Keratinocyte (primary cell): Measurements from ENCODE around the gene FBXO46. TPM values are rescaled to one million over a fixed set of nuclear protein-coding genes. Genes with fewer than 3 reads are reported as not detected.

Experiments used
- DNase-seq: peaks from one replicate; pipeline ENCODE4 v3.0.0-alpha.2; 2011; ENCODE audit warnings: low read depth, missing footprints, low spot score
- FAIRE-seq: peaks from 2 replicates; lab custom pipeline; 2011; peaks lifted over from hg19 to GRCh38; lab: Jason Lieb, UNC
- H2AFZ ChIP-seq: 2 replicates; pipeline ENCODE4 v1.6.0; 2012; ENCODE audit warnings: low read length, control low read depth, inconsistent platforms; ENCODE audit not compliant: control insufficient read depth
- H3K27ac ChIP-seq: 2 replicates; pipeline ENCODE4 v1.5.1; 2011; ENCODE audit warnings: low read length; ENCODE audit not compliant: control insufficient read depth, insufficient read depth
- H3K27me3 ChIP-seq: 3 replicates; pipeline ENCODE4 v1.6.0; 2011; ENCODE audit warnings: low read length; ENCODE audit not compliant: control insufficient read depth, insufficient read depth; ENCODE audit errors: extremely low read depth
- H3K36me3 ChIP-seq, 2 experiments: 2 replicates in 1 of 2; 3 replicates in 1 of 2; pipeline ENCODE4 v1.5.1; 2011; ENCODE audit warnings: low read length in 2 of 2, mild to moderate bottlenecking in 1 of 2; ENCODE audit not compliant: control insufficient read depth in 2 of 2, insufficient read depth in 2 of 2; ENCODE audit errors: extremely low read depth in 1 of 2
- H3K4me1 ChIP-seq: 3 replicates; pipeline ENCODE4 v1.5.1; 2011; ENCODE audit warnings: low read length; ENCODE audit not compliant: control insufficient read depth, insufficient read depth; ENCODE audit errors: extremely low read depth
- H3K4me2 ChIP-seq: 3 replicates; pipeline ENCODE4 v1.6.0; 2011; ENCODE audit warnings: low read depth, low read length; ENCODE audit not compliant: control insufficient read depth, insufficient read depth; ENCODE audit errors: extremely low read depth
- H3K4me3 ChIP-seq, 3 experiments: fragments of 200-600 bp in 1 of 3; sonication (generic) in 1 of 3; 2 replicates in 2 of 3; 3 replicates in 1 of 3; pipeline ENCODE4 v1.5.1; 2011 to 2016; ENCODE audit warnings: low read length in 3 of 3, mild to moderate bottlenecking in 3 of 3, control low read depth in 2 of 3, inconsistent platforms in 1 of 3, low read depth in 1 of 3, mixed read lengths in 1 of 3, mixed run types in 1 of 3, moderate library complexity in 1 of 3; ENCODE audit not compliant: control insufficient read depth in 2 of 3, insufficient read depth in 2 of 3; ENCODE audit errors: extremely low read depth in 1 of 3
- H3K79me2 ChIP-seq: 2 replicates; pipeline ENCODE4 v1.6.0; 2012; ENCODE audit warnings: low read length; ENCODE audit not compliant: control insufficient read depth, insufficient read depth
- H3K9ac ChIP-seq: 3 replicates; pipeline ENCODE4 v1.6.0; 2011; ENCODE audit warnings: low read length; ENCODE audit not compliant: control insufficient read depth, insufficient read depth; ENCODE audit errors: extremely low read depth
- H3K9me1 ChIP-seq: 3 replicates; pipeline ENCODE4 v1.6.0; 2011; ENCODE audit warnings: low read length; ENCODE audit not compliant: control insufficient read depth, insufficient read depth; ENCODE audit errors: extremely low read depth
- H3K9me3 ChIP-seq: 2 replicates; pipeline ENCODE4 v1.5.1; 2012; ENCODE audit warnings: low read depth, low read length; ENCODE audit not compliant: control insufficient read depth
- H4K20me1 ChIP-seq: 3 replicates; pipeline ENCODE4 v1.6.0; 2011; ENCODE audit warnings: low read length; ENCODE audit not compliant: control insufficient read depth, insufficient read depth; ENCODE audit errors: extremely low read depth
- CTCF ChIP-seq, 3 experiments: IDR thresholded peaks in 1 of 3; conservative IDR thresholded peaks in 1 of 3; optimal IDR thresholded peaks in 1 of 3; 2 replicates in 2 of 3; 3 replicates in 1 of 3; pipeline versions ENCODE3 to v1.5.1; 2011; ENCODE audit warnings: low read length in 3 of 3, mild to moderate bottlenecking in 3 of 3, moderate library complexity in 2 of 3, control low read depth in 1 of 3, inconsistent platforms in 1 of 3; ENCODE audit not compliant: insufficient read depth in 2 of 3; ENCODE audit errors: extremely low read depth in 1 of 3
- EZH2 ChIP-seq: IDR thresholded peaks from one replicate; pipeline ENCODE4 v1.6.1; 2012; ENCODE audit warnings: inconsistent platforms, mild to moderate bottlenecking, low read length, moderate library complexity
- dilution Hi-C: fragments of 300-500 bp; cut with MboI; formaldehyde crosslinking; loops from one replicate; pipeline ENCODE4 v1.7.0; 2020; ENCODE audit warnings: low sequenced_read_pairs; ENCODE audit not compliant: extremely low pct_ligation_motif_present
- polyA plus RNA-seq, 5 experiments: library from polyadenylated mRNA; depleted of rRNA in 3 of 5; stranded (reverse) in 3 of 5; stranded (forward) in 1 of 5; unstranded in 1 of 5; fragments of >200 nt; gene quantifications; 1 replicate in 1 of 5; 2 replicates in 3 of 5; 3 replicates in 1 of 5; pipeline versions ENCODE4 v1.2.1 to v1.2.3, GENCODE V29; 2011 to 2012; ENCODE audit warnings: missing spikeins in 2 of 5, low read depth in 1 of 5, low replicate concordance in 1 of 5

FBXO46 gene
- polyA plus RNA-seq, 1 donor (not counting 4 experiments of a cell fraction or from before 2014, with no cell fraction given) = 2.1 TPM

GRCh38 chr19:45777395-45777961, 46.8 kb upstream of the FBXO46 start:
- no peak overlapping the region for H3K4me3 ChIP-seq
- DNase-seq = no peak
- TF ChIP-seq EZH2 = no peak
- TF ChIP-seq CTCF (optimal IDR thresholded peaks at IDR 0.05 in 1 of 3, IDR thresholded peaks at IDR 0.05 in 1 of 3, conservative IDR thresholded peaks at IDR 0.05 in 1 of 3; ENCODE audit: extremely low read depth in 1 of 3, insufficient read depth in 2 of 3, low read length in 3 of 3) = no peak
- FAIRE-seq = no peak
- no peak overlapping the region for H3K27ac ChIP-seq
- H4K20me1 ChIP-seq = peaks cover 11% of the 10 kb centered on the region
- H3K27me3 ChIP-seq = no peaks in the 10 kb centered on the region
- H3K79me2 ChIP-seq = no peaks in the 10 kb centered on the region
- no peaks in the 10 kb centered on the region for H3K9me1 ChIP-seq
- no peak overlapping the region for H3K4me2 ChIP-seq
- H2AFZ ChIP-seq = no peak overlapping the region
- no peak overlapping the region for H3K9ac ChIP-seq
- peaks cover 5 to 17% of the 10 kb centered on the region in 2 experiments for H3K36me3 ChIP-seq
- peaks cover 26% of the 10 kb centered on the region for H3K4me1 ChIP-seq
- H3K9me3 ChIP-seq = no peaks in the 10 kb centered on the region
- dilution Hi-C loops = no loop called here

- H4K20me1 ChIP-seq = peaks cover 6% of the 10 kb centered on the region
- TF ChIP-seq CTCF (optimal IDR thresholded peaks at IDR 0.05 in 1 of 3, IDR thresholded peaks at IDR 0.05 in 1 of 3, conservative IDR thresholded peaks at IDR 0.05 in 1 of 3; ENCODE audit: extremely low read depth in 1 of 3, insufficient read depth in 2 of 3, low read length in 3 of 3) = peak in 1 of 3 experiments; percentile 17
- TF ChIP-seq EZH2 = no peak
- H3K27me3 ChIP-seq = no peaks in the 10 kb centered on the region
- peaks cover 13% of the 10 kb centered on the region for H3K4me1 ChIP-seq
- H3K27ac ChIP-seq = no peak overlapping the region
- H3K4me2 ChIP-seq = no peak overlapping the region
- H2AFZ ChIP-seq = no peak overlapping the region
- no peaks in the 10 kb centered on the region for H3K9me1 ChIP-seq
- dilution Hi-C loops = no loop called here
- peaks cover 5 to 17% of the 10 kb centered on the region in 2 experiments for H3K36me3 ChIP-seq
- H3K9me3 ChIP-seq = no peaks in the 10 kb centered on the region
- FAIRE-seq (no peak), DNase-seq (no peak)
- H3K79me2 ChIP-seq = no peaks in the 10 kb centered on the region
- H3K4me3 ChIP-seq = no peak overlapping the region
- H3K9ac ChIP-seq = no peak overlapping the region
Measured at GRCh38 chr19:45774765-45775164, 44.1 kb upstream of the FBXO46 start.
